AG04450 (cell line): ENCODE data around the gene STK31. TPM values are rescaled to one million over a fixed set of nuclear protein-coding genes. Genes with fewer than 3 reads are reported as not detected.
"Not testable (repeated sequence)": the region's sequence is repeated elsewhere in the genome, so short reads cannot be mapped to it uniquely, and the experiment has no call there.

Source experiments
- CTCF ChIA-PET: fragments of 300-600, 350-600 bp; formaldehyde crosslinking; extraction: SDS; loops from one replicate; lab custom pipeline; 2022; ENCODE audit warnings: antibody characterized with exemption, inconsistent platforms; lab: Charles Lee
- POLR2A ChIA-PET: fragments of 350-600 bp; formaldehyde crosslinking; extraction: SDS; loops from one replicate; lab custom pipeline; 2021; ENCODE audit warnings: antibody characterized with exemption, inconsistent platforms; lab: Yijun Ruan, JAX
- DNase-seq: peaks from one replicate; pipeline ENCODE4 v3.0.0-alpha.2; 2011; ENCODE audit warnings: low read depth, low spot score
- H3K27ac ChIP-seq: one replicate; pipeline ENCODE4 v1.5.1; 2012; ENCODE audit warnings: low read depth, low read length, control low read depth
- H3K27me3 ChIP-seq: one replicate; pipeline ENCODE4 v1.6.0; 2012; ENCODE audit warnings: low read length; ENCODE audit not compliant: control insufficient read depth, insufficient read depth
- H3K4me3 ChIP-seq: 2 replicates; pipeline ENCODE4 v1.5.1; 2011; ENCODE audit warnings: mild to moderate bottlenecking, low read depth, low read length, control low read depth
- H3K9me3 ChIP-seq: 2 replicates; pipeline ENCODE4 v1.5.1; 2012; ENCODE audit warnings: low read length; ENCODE audit not compliant: control insufficient read depth, insufficient read depth
- CTCF ChIP-seq: IDR thresholded peaks from 2 replicates; pipeline ENCODE4 v1.5.1; 2011; ENCODE audit warnings: low read depth, low read length, control low read depth, inconsistent platforms
- polyA plus RNA-seq: library from polyadenylated mRNA; depleted of rRNA; stranded (reverse); fragments of >200 nt; gene quantifications from 2 replicates; pipeline ENCODE4 v1.2.3, GENCODE V29; 2011

STK31 gene
- polyA plus RNA-seq, 1 experiment = 0.09 TPM

GRCh38 chr7:23664122-23664521 lies 45.9 kb upstream of the STK31 start:
- CTCF ChIA-PET = interaction anchor here (1.0 kb wide), 1 partner anchor 48 kb away, joined by 3 read pairs; no protein-coding TSS in a partner anchor
- no peak for TF ChIP-seq CTCF
- POLR2A ChIA-PET = no interaction called here
- H3K27ac ChIP-seq = no peak overlapping the region
- H3K27me3 ChIP-seq = no peaks in the 10 kb centered on the region
- H3K9me3 ChIP-seq = no peaks in the 10 kb centered on the region; the same call in 1 of the 2 replicates
- DNase-seq = no peak
- H3K4me3 ChIP-seq = no peak overlapping the region

- ChIA-PET POLR2A (no interaction called here), CTCF (interaction anchor here (0.9 kb wide), 1 partner anchor 41 kb away, joined by 3 read pairs; no protein-coding TSS in a partner anchor)
- TF ChIP-seq CTCF = no peak
- Histone ChIP-seq H3K9me3 (no peaks in the 10 kb centered on the region), H3K27me3 (no peaks in the 10 kb centered on the region), H3K27ac (no peak overlapping the region), H3K4me3 (no peak overlapping the region)
- DNase-seq = no peak
Observed at GRCh38 chr7:23672033-23672432, 38.0 kb upstream of the STK31 start.

- CTCF ChIA-PET = interaction anchor here (0.6 to 2.7 kb wide), 15 partner anchors 9 to 140 kb away, joined by 3 to 21 read pairs (median 6); partner anchors contain the start of gene CCDC126
- POLR2A ChIA-PET = interaction anchor here (0.6 kb wide), 1 partner anchor 68 kb away, joined by 3 read pairs; no protein-coding TSS in a partner anchor
Observed at GRCh38 chr7:23679898-23680413, 30.1 kb upstream of the STK31 start, which contains the start of gene FAM221A. FAM221A (plus strand) TSS chr7:23680199; CDS start chr7:23680219, 20 bp downstream.

GRCh38 chr7:23680414-23681405 lies 29.3 kb upstream of the STK31 start:
- Histone ChIP-seq H3K27ac (peak overlapping the region; percentile 31), H3K9me3 (no peaks in the 10 kb centered on the region; the same call in 1 of the 2 replicates), H3K4me3 (peak overlapping the region; percentile 68), H3K27me3 (no peaks in the 10 kb centered on the region)
- ChIA-PET CTCF (interaction anchor here (0.6 to 2.9 kb wide), 15 partner anchors 10 to 141 kb away, joined by 3 to 21 read pairs (median 6); partner anchors contain the start of gene CCDC126), POLR2A (interaction anchor here (0.6 kb wide), 1 partner anchor 69 kb away, joined by 3 read pairs; no protein-coding TSS in a partner anchor)
- no peak for TF ChIP-seq CTCF
- no peak for DNase-seq

More at GRCh38 chr7:23679898-23680413, 30.1 kb upstream of the STK31 start, which contains the start of gene FAM221A:
- H3K4me3 ChIP-seq = peak within 1 kb of the TSS; percentile 68
- no peaks in the 10 kb centered on the region for H3K27me3 ChIP-seq
- DNase-seq = peak; percentile 47
- peak within 1 kb of the TSS; percentile 31 for H3K27ac ChIP-seq
- peak; percentile 70 for TF ChIP-seq CTCF
- no peaks in the 10 kb centered on the region; the same call in 1 of the 2 replicates for H3K9me3 ChIP-seq

GRCh38 chr7:23684041-23684440 lies 26.0 kb upstream of the STK31 start:
- DNase-seq, H3K4me3 ChIP-seq, H3K27me3 ChIP-seq, POLR2A ChIA-PET, H3K27ac ChIP-seq, H3K9me3 ChIP-seq: not testable (repeated sequence)
- CTCF ChIA-PET = interaction anchor here (1.5 to 4.2 kb wide), 4 partner anchors 10 to 1415 kb away, joined by 4 to 28 read pairs (median 8); no protein-coding TSS in a partner anchor
